Measurements from ENCODE around the gene P2RX1.
"Not testable (repeated sequence)": the region's sequence is repeated elsewhere in the genome, so short reads cannot be mapped to it uniquely, and the experiment has no call there.

Gene P2RX1

GRCh38 chr17:3857261-3858105 lies 58.8 kb downstream of the P2RX1 start:
- DNase-seq (ENCODE audit: low read depth), result no peak

- not testable (repeated sequence) for DNase-seq (ENCODE audit: low read depth)
Observed at GRCh38 chr17:3854204-3854603, 62.1 kb downstream of the P2RX1 start.

GRCh38 chr17:3852561-3852960 lies 63.7 kb downstream of the P2RX1 start:
- DNase-seq (ENCODE audit: low read depth), result no peak

- DNase-seq (ENCODE audit: low read depth), result no peak
Observed at GRCh38 chr17:3851461-3852100, 64.7 kb downstream of the P2RX1 start.

- no peak for DNase-seq (ENCODE audit: low read depth)
Observed at GRCh38 chr17:3848229-3848835, 67.9 kb downstream of the P2RX1 start.

GRCh38 chr17:3847165-3847670 lies 69.0 kb downstream of the P2RX1 start:
- no peak for DNase-seq (ENCODE audit: low read depth)
